SK-N-SH treated with all-trans-retinoic acid at 6 μM for 48 hours (cell line): Measurements from ENCODE around the gene SUGP2.

Experiments used
- ATAC-seq: fragments of 200-7000 bp; cut with Tn5 transposase; 3 replicates; pipeline ENCODE4 v1.9.1; 2020; ENCODE audit warnings: mild to moderate bottlenecking, moderate library complexity
- ARNTL ChIP-seq: fragments of 450-650 bp; formaldehyde crosslinking; IDR thresholded peaks from 2 replicates; pipeline ENCODE4 v1.5.0; 2020; ENCODE audit warnings: low read depth, mild to moderate bottlenecking, moderate library complexity, borderline replicate concordance
- BACH2 ChIP-seq: fragments of 250-450 bp; sonication (Bioruptor Pico); IDR thresholded peaks from 2 replicates; pipeline ENCODE4 v1.9.0; 2021; ENCODE audit warnings: mild to moderate bottlenecking, borderline replicate concordance
- CSDC2 ChIP-seq: fragments of 250-450 bp; sonication (Bioruptor Pico); IDR thresholded peaks from 2 replicates; pipeline ENCODE4 v1.5.0; 2020; ENCODE audit warnings: mild to moderate bottlenecking, moderate library complexity
- ESRRG ChIP-seq: fragments of 250-450 bp; sonication (Bioruptor Pico); IDR thresholded peaks from 2 replicates; pipeline ENCODE4 v1.6.1; 2021; ENCODE audit warnings: mild to moderate bottlenecking
- GLIS3 ChIP-seq: fragments of 250-450 bp; sonication (Bioruptor Pico); IDR thresholded peaks from 2 replicates; pipeline ENCODE4 v1.5.0; 2020; ENCODE audit warnings: mild to moderate bottlenecking, moderate library complexity
- ISL1 ChIP-seq: fragments of 250-450 bp; sonication (Bioruptor Pico); IDR thresholded peaks from 2 replicates; pipeline ENCODE4 v2.1.2; 2022; ENCODE audit warnings: mild to moderate bottlenecking, moderate library complexity
- OSR1 ChIP-seq: fragments of 250-450 bp; sonication (Bioruptor Pico); IDR thresholded peaks from 2 replicates; pipeline ENCODE4 v1.8.0; 2022; ENCODE audit warnings: moderate library complexity, mild to moderate bottlenecking, inconsistent platforms
- RARB ChIP-seq: fragments of 250-450 bp; sonication (Bioruptor Pico); IDR thresholded peaks from 2 replicates; pipeline ENCODE4 v1.8.0; 2021; ENCODE audit warnings: mild to moderate bottlenecking, moderate library complexity
- SNAI2 ChIP-seq: fragments of 250-450 bp; sonication (Bioruptor Pico); IDR thresholded peaks from 2 replicates; pipeline ENCODE4 v1.5.0; 2020; ENCODE audit warnings: mild to moderate bottlenecking, moderate library complexity
- TCF4 ChIP-seq: fragments of 250-450 bp; sonication (Bioruptor Pico); IDR thresholded peaks from 2 replicates; pipeline ENCODE4 v1.8.0; 2021; ENCODE audit warnings: mild to moderate bottlenecking, moderate library complexity, borderline replicate concordance
- ZFP3 ChIP-seq: fragments of 250-450 bp; sonication (Bioruptor Pico); IDR thresholded peaks from 2 replicates; pipeline ENCODE4 v1.5.0; 2020; ENCODE audit warnings: mild to moderate bottlenecking, moderate library complexity
- ZFP30 ChIP-seq: fragments of 450-650 bp; formaldehyde crosslinking; IDR thresholded peaks from 2 replicates; pipeline ENCODE4 v1.5.0; 2022; ENCODE audit warnings: mild to moderate bottlenecking, moderate library complexity
- ZNF565 ChIP-seq: fragments of 450-650 bp; formaldehyde crosslinking; conservative IDR thresholded peaks from 2 replicates; pipeline ENCODE4 v1.5.0; 2020; ENCODE audit warnings: low read depth, mild to moderate bottlenecking, moderate library complexity
- ZNF70 ChIP-seq: fragments of 450-650 bp; formaldehyde crosslinking; IDR thresholded peaks from 2 replicates; pipeline ENCODE4 v1.5.0; 2020; ENCODE audit warnings: mild to moderate bottlenecking, moderate library complexity
- ZNF8 ChIP-seq: fragments of 450-650 bp; formaldehyde crosslinking; IDR thresholded peaks from 2 replicates; pipeline ENCODE4 v1.5.0; 2020; ENCODE audit warnings: mild to moderate bottlenecking, moderate library complexity
- TF ChIP-seq, protein P1 (sequence below): fragments of 250-450 bp; sonication (Bioruptor Pico); IDR thresholded peaks from 2 replicates; pipeline ENCODE4 v1.5.1; 2020; ENCODE audit warnings: low read depth, mild to moderate bottlenecking, moderate library complexity
- TF ChIP-seq, protein P2 (sequence below): fragments of 250-450 bp; sonication (Bioruptor Pico); IDR thresholded peaks from 2 replicates; pipeline ENCODE4 v1.8.0; 2020; ENCODE audit warnings: mild to moderate bottlenecking, moderate library complexity, borderline replicate concordance
- TF ChIP-seq, protein P3 (sequence below): fragments of 250-450 bp; sonication (Bioruptor Pico); IDR thresholded peaks from 2 replicates; pipeline ENCODE4 v1.5.1; 2021; ENCODE audit warnings: mild to moderate bottlenecking, moderate library complexity
- TF ChIP-seq, protein P4 (sequence below): fragments of 250-450 bp; sonication (Bioruptor Pico); IDR thresholded peaks from 2 replicates; pipeline ENCODE4 v1.8.0; 2021; ENCODE audit warnings: low read depth, mild to moderate bottlenecking, moderate library complexity, borderline replicate concordance
- TF ChIP-seq, protein P5 (sequence below): fragments of 250-450 bp; sonication (Bioruptor Pico); IDR thresholded peaks from 2 replicates; pipeline ENCODE4 v1.5.0; 2020; ENCODE audit warnings: mild to moderate bottlenecking, moderate library complexity

Gene SUGP2

DNA sequence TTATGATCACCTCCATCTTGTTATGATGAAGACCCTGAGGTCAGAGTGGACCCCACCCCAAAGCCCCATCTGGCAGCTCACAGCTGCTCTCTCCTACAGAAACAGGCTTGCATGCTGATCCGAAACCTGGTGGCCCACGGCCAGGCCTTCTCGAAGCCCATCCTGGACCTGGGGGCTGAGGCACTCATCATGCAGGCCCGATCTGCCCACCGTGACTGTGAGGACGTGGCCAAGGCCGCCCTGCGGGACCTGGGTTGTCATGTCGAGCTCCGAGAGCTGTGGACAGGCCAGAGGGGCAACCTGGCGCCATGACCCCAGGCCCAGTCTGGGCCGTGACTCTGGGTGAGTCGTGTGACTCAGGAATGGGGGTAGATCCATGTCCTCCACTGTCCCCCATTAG, 24.0 kb upstream of the SUGP2 start:
- TF ChIP-seq, protein P1, sequence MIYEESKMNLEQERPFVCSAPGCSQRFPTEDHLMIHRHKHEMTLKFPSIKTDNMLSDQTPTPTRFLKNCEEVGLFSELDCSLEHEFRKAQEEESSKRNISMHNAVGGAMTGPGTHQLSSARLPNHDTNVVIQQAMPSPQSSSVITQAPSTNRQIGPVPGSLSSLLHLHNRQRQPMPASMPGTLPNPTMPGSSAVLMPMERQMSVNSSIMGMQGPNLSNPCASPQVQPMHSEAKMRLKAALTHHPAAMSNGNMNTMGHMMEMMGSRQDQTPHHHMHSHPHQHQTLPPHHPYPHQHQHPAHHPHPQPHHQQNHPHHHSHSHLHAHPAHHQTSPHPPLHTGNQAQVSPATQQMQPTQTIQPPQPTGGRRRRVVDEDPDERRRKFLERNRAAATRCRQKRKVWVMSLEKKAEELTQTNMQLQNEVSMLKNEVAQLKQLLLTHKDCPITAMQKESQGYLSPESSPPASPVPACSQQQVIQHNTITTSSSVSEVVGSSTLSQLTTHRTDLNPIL (CRISPR knock-in tag): no peak
- TF ChIP-seq ZNF70 (CRISPR knock-in tag): no peak
- no peak for TF ChIP-seq ZNF8 (CRISPR knock-in tag)
- TF ChIP-seq ISL1 (CRISPR knock-in tag): no peak
- no peak for TF ChIP-seq ESRRG
- TF ChIP-seq BACH2 (CRISPR knock-in tag): no peak
- no peak for TF ChIP-seq CSDC2
- TF ChIP-seq, protein P2, sequence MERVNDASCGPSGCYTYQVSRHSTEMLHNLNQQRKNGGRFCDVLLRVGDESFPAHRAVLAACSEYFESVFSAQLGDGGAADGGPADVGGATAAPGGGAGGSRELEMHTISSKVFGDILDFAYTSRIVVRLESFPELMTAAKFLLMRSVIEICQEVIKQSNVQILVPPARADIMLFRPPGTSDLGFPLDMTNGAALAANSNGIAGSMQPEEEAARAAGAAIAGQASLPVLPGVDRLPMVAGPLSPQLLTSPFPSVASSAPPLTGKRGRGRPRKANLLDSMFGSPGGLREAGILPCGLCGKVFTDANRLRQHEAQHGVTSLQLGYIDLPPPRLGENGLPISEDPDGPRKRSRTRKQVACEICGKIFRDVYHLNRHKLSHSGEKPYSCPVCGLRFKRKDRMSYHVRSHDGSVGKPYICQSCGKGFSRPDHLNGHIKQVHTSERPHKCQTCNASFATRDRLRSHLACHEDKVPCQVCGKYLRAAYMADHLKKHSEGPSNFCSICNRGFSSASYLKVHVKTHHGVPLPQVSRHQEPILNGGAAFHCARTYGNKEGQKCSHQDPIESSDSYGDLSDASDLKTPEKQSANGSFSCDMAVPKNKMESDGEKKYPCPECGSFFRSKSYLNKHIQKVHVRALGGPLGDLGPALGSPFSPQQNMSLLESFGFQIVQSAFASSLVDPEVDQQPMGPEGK (CRISPR knock-in tag): no peak
- no peak for TF ChIP-seq OSR1 (CRISPR knock-in tag)
- TF ChIP-seq, protein P3, sequence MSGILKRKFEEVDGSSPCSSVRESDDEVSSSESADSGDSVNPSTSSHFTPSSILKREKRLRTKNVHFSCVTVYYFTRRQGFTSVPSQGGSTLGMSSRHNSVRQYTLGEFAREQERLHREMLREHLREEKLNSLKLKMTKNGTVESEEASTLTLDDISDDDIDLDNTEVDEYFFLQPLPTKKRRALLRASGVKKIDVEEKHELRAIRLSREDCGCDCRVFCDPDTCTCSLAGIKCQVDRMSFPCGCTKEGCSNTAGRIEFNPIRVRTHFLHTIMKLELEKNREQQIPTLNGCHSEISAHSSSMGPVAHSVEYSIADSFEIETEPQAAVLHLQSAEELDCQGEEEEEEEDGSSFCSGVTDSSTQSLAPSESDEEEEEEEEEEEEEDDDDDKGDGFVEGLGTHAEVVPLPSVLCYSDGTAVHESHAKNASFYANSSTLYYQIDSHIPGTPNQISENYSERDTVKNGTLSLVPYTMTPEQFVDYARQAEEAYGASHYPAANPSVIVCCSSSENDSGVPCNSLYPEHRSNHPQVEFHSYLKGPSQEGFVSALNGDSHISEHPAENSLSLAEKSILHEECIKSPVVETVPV: no peak
- TF ChIP-seq ZFP30 (CRISPR knock-in tag): no peak
- no peak for TF ChIP-seq RARB (CRISPR knock-in tag)
- TF ChIP-seq ARNTL (CRISPR knock-in tag): no peak
- no peak for TF ChIP-seq ZFP3
- TF ChIP-seq GLIS3 (CRISPR knock-in tag): no peak
- TF ChIP-seq, protein P4, sequence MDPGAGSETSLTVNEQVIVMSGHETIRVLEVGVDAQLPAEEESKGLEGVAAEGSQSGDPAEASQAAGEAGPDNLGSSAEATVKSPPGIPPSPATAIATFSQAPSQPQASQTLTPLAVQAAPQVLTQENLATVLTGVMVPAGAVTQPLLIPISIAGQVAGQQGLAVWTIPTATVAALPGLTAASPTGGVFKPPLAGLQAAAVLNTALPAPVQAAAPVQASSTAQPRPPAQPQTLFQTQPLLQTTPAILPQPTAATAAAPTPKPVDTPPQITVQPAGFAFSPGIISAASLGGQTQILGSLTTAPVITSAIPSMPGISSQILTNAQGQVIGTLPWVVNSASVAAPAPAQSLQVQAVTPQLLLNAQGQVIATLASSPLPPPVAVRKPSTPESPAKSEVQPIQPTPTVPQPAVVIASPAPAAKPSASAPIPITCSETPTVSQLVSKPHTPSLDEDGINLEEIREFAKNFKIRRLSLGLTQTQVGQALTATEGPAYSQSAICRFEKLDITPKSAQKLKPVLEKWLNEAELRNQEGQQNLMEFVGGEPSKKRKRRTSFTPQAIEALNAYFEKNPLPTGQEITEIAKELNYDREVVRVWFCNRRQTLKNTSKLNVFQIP (CRISPR knock-in tag): no peak
- TF ChIP-seq SNAI2 (CRISPR knock-in tag): no peak
- TF ChIP-seq TCF4 (CRISPR knock-in tag): no peak
- no peak for TF ChIP-seq ZNF565 (CRISPR knock-in tag)
- TF ChIP-seq, all 23 proteins: peak for 0

DNA sequence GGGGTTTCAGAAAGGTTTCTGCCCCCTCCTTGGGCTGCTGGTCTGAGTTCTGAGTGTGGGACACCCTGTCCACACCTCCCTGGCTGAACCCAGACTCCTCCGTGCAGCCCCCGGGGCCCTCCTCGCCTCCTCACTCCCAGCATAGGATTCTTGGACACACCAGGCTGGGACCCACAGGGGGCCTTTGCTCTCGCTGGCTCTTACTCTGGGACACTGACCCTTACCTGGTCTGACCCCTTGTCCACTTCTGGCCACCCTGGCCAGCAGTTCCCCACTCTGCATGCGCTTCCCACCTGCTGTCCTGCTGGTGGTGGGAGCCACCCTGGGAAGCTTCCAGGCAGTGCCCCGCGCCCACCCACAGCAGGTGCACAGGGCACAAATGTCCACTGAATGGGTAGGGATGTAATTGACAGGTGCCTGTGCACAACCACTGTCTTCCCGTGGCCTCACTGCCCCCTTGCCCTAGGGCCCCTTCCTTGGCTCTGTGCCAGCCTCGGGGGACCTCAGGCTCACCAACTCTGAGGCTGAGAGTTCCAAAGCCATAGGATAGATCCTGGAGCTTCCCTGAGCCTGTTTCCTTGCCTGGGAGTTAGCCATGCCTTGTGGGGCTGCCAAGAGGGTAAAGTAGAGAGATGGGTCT, 23.4 kb upstream of the SUGP2 start:
- TF ChIP-seq TCF4 (CRISPR knock-in tag): no peak
- TF ChIP-seq BACH2 (CRISPR knock-in tag): no peak
- TF ChIP-seq, protein P5, sequence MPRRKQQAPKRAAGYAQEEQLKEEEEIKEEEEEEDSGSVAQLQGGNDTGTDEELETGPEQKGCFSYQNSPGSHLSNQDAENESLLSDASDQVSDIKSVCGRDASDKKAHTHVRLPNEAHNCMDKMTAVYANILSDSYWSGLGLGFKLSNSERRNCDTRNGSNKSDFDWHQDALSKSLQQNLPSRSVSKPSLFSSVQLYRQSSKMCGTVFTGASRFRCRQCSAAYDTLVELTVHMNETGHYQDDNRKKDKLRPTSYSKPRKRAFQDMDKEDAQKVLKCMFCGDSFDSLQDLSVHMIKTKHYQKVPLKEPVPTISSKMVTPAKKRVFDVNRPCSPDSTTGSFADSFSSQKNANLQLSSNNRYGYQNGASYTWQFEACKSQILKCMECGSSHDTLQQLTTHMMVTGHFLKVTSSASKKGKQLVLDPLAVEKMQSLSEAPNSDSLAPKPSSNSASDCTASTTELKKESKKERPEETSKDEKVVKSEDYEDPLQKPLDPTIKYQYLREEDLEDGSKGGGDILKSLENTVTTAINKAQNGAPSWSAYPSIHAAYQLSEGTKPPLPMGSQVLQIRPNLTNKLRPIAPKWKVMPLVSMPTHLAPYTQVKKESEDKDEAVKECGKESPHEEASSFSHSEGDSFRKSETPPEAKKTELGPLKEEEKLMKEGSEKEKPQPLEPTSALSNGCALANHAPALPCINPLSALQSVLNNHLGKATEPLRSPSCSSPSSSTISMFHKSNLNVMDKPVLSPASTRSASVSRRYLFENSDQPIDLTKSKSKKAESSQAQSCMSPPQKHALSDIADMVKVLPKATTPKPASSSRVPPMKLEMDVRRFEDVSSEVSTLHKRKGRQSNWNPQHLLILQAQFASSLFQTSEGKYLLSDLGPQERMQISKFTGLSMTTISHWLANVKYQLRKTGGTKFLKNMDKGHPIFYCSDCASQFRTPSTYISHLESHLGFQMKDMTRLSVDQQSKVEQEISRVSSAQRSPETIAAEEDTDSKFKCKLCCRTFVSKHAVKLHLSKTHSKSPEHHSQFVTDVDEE (CRISPR knock-in tag): no peak
- TF ChIP-seq ZNF565 (CRISPR knock-in tag): no peak
- TF ChIP-seq, protein P1 (CRISPR knock-in tag): no peak
- ATAC-seq: no peak

More for the DNA sequence above, 24.0 kb upstream of the SUGP2 start:
- ATAC-seq: no peak
